Thyroid gland (tissue), 4 donors: Measurements from ENCODE around the gene COQ8A.

ENCODE experiments used
- CTCF ChIP-seq, 6 experiments: fragments of 200-600 bp in 3 of 6; fragments of 450-650 bp in 3 of 6; sonication (generic) in 3 of 6; IDR thresholded peaks; one replicate each; pipeline ENCODE4 v1.5.1; 2016 to 2019; ENCODE audit warnings: antibody characterized with exemption in 6 of 6, mild to moderate bottlenecking in 2 of 6, inconsistent platforms in 1 of 6, moderate library complexity in 1 of 6
- POLR2A ChIP-seq, 2 donors: fragments of 450-650 bp; IDR thresholded peaks; one replicate each; pipeline ENCODE4 v1.6.1; 2017; ENCODE audit warnings: antibody characterized with exemption in 2 of 2, mild to moderate bottlenecking in 2 of 2, moderate library complexity in 1 of 2

- no peak for TF ChIP-seq CTCF (IDR thresholded peaks at IDR 0.05)
- TF ChIP-seq POLR2A (IDR thresholded peaks at IDR 0.05) = no peak
Observed at GRCh38 chr1:226920446-226920894, 19.6 kb upstream of the COQ8A start.
